DND-41 (cell line): ENCODE results near the gene METTL25B.

Experiments used
- EZH2 ChIP-seq: IDR thresholded peaks from 3 replicates; pipeline ENCODE4 v1.6.1; 2012; ENCODE audit warnings: borderline replicate concordance, low read depth, mild to moderate bottlenecking, moderate library complexity, low read length, inconsistent platforms; ENCODE audit not compliant: severe bottlenecking
- TF ChIP-seq, protein P1 (sequence below): IDR thresholded peaks from 2 replicates; pipeline ENCODE4 v1.5.1; 2012; ENCODE audit warnings: borderline replicate concordance, low read length, moderate library complexity, mild to moderate bottlenecking; ENCODE audit not compliant: poor library complexity, severe bottlenecking; ENCODE audit errors: extremely low read depth

DNA sequence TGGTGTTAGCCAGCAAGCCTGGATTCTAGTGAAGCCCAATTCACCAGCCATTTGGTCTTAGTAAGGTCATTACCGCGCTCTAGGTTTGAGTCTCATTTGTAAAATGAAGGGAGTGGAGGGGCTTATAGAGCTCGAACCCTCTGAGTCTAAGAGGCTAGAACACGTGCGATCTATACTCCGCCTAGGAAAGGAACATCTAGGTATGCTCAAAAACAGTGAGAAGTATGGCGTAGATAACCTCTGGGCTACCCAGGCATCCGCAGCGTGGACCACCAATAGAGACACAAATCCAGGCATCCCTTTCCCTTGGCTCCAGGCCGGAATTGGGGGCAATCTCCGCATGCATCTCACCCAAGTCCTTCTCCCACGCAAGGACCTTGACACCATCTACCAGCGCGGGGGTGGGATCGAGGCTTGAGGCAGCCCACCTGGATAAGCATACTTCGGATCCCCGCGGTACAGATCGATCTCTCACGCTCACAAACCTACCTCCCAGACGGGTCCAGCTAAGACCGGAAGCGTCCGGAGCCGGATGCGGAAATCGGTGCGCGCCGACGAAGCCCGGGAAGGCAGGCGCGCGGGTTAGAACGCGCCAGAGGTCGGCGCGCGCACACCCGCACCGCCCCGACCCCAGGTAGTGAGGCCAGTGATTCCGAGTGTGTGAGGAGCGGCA, at the start of gene METTL25B:
- no peak for TF ChIP-seq EZH2
- TF ChIP-seq, protein P1, sequence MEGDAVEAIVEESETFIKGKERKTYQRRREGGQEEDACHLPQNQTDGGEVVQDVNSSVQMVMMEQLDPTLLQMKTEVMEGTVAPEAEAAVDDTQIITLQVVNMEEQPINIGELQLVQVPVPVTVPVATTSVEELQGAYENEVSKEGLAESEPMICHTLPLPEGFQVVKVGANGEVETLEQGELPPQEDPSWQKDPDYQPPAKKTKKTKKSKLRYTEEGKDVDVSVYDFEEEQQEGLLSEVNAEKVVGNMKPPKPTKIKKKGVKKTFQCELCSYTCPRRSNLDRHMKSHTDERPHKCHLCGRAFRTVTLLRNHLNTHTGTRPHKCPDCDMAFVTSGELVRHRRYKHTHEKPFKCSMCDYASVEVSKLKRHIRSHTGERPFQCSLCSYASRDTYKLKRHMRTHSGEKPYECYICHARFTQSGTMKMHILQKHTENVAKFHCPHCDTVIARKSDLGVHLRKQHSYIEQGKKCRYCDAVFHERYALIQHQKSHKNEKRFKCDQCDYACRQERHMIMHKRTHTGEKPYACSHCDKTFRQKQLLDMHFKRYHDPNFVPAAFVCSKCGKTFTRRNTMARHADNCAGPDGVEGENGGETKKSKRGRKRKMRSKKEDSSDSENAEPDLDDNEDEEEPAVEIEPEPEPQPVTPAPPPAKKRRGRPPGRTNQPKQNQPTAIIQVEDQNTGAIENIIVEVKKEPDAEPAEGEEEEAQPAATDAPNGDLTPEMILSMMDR, result no peak
